ENCODE results near the gene TRPV3. TPM values are rescaled to one million over a fixed set of nuclear protein-coding genes. Genes with fewer than 3 reads are reported as not detected.

The TRPV3 gene
- total RNA-seq, 1 donor from 2014 or later = 1.9 TPM

- no peaks in the 10 kb centered on the region for H3K4me1 Mint-ChIP-seq
- H3K4me3 Mint-ChIP-seq = no peak overlapping the region
- Histone ChIP-seq H3F3A (ENCODE audit: low read depth) (no peaks in the 10 kb centered on the region), H3K4me3 (no peak overlapping the region), H3K79me2 (ENCODE audit: low read depth) (no peaks in the 10 kb centered on the region), H3K4me2 (no peak overlapping the region), H3K27ac (no peak overlapping the region), H3K4me1 (no peaks in the 10 kb centered on the region), H4K20me1 (ENCODE audit: low read depth) (no peaks in the 10 kb centered on the region), H3K9ac (no peak overlapping the region), H3K9me3 (ENCODE audit: low read depth) (no peaks in the 10 kb centered on the region), H3K36me3 (no peaks in the 10 kb centered on the region), H3K27me3 (no peaks in the 10 kb centered on the region), H2AFZ (replicated peaks) (no peak overlapping the region)
- no peaks in the 10 kb centered on the region for H3K9me3 Mint-ChIP-seq
- peaks cover 2% of the 10 kb centered on the region for H3K27me3 Mint-ChIP-seq (ENCODE audit: insufficient read depth, low read depth)
- no peak for DNase-seq (ENCODE audit: low spot score)
- H3K36me3 Mint-ChIP-seq = peaks cover 10% of the 10 kb centered on the region
- no peak overlapping the region for H3K27ac Mint-ChIP-seq
- TF ChIP-seq EZH2 (IDR thresholded peaks at IDR 0.05) = no peak
- no peak for TF ChIP-seq CTCF (IDR thresholded peaks at IDR 0.05)
- no peak for TF ChIP-seq EZH2phosphoT487 (IDR thresholded peaks at IDR 0.05)
Measured at GRCh38 chr17:3593384-3593783, 35.8 kb upstream of the TRPV3 start.

GRCh38 chr17:3592216-3592860, 34.7 kb upstream of the TRPV3 start:
- Histone ChIP-seq H3K9ac (no peak overlapping the region), H3K27me3 (no peaks in the 10 kb centered on the region), H2AFZ (replicated peaks) (no peak overlapping the region), H3K4me1 (no peaks in the 10 kb centered on the region), H3K27ac (no peak overlapping the region), H3K4me3 (no peak overlapping the region), H4K20me1 (ENCODE audit: low read depth) (no peaks in the 10 kb centered on the region), H3K4me2 (no peak overlapping the region), H3F3A (ENCODE audit: low read depth) (no peaks in the 10 kb centered on the region), H3K9me3 (ENCODE audit: low read depth) (no peaks in the 10 kb centered on the region), H3K79me2 (ENCODE audit: low read depth) (no peaks in the 10 kb centered on the region), H3K36me3 (no peaks in the 10 kb centered on the region)
- Mint-ChIP-seq H3K9me3 (no peaks in the 10 kb centered on the region), H3K27me3 (ENCODE audit: insufficient read depth, low read depth) (peaks cover 2% of the 10 kb centered on the region), H3K27ac (no peak overlapping the region), H3K36me3 (peaks cover 10% of the 10 kb centered on the region), H3K4me1 (no peaks in the 10 kb centered on the region), H3K4me3 (no peak overlapping the region)
- DNase-seq (ENCODE audit: low spot score) = no peak
- TF ChIP-seq CTCF (IDR thresholded peaks at IDR 0.05) (no peak), EZH2 (IDR thresholded peaks at IDR 0.05) (no peak), EZH2phosphoT487 (IDR thresholded peaks at IDR 0.05) (no peak)

GRCh38 chr17:3590768-3591167, 33.2 kb upstream of the TRPV3 start:
- no peaks in the 10 kb centered on the region for H3K4me1 ChIP-seq
- no peaks in the 10 kb centered on the region for H3K79me2 ChIP-seq (ENCODE audit: low read depth)
- TF ChIP-seq EZH2 (IDR thresholded peaks at IDR 0.05) (no peak), CTCF (IDR thresholded peaks at IDR 0.05) (no peak), EZH2phosphoT487 (IDR thresholded peaks at IDR 0.05) (no peak)
- no peak overlapping the region for H2AFZ ChIP-seq (replicated peaks)
- Mint-ChIP-seq H3K36me3 (peaks cover 12% of the 10 kb centered on the region), H3K27ac (no peak overlapping the region), H3K27me3 (ENCODE audit: insufficient read depth, low read depth) (peaks cover 2% of the 10 kb centered on the region), H3K4me3 (no peak overlapping the region), H3K9me3 (no peaks in the 10 kb centered on the region), H3K4me1 (no peaks in the 10 kb centered on the region)
- H3K27ac ChIP-seq = no peak overlapping the region
- no peaks in the 10 kb centered on the region for H3F3A ChIP-seq (ENCODE audit: low read depth)
- no peaks in the 10 kb centered on the region for H3K36me3 ChIP-seq
- H3K27me3 ChIP-seq = no peaks in the 10 kb centered on the region
- no peak overlapping the region for H3K4me3 ChIP-seq
- no peak overlapping the region for H3K9ac ChIP-seq
- no peak overlapping the region for H3K4me2 ChIP-seq
- no peaks in the 10 kb centered on the region for H4K20me1 ChIP-seq (ENCODE audit: low read depth)
- no peak for DNase-seq (ENCODE audit: low spot score)
- no peaks in the 10 kb centered on the region for H3K9me3 ChIP-seq (ENCODE audit: low read depth)

Data from neural progenitor cell (in vitro differentiated cells).